HG03442 (cell line): ENCODE measurements around the gene SLC19A2.

ENCODE experiments used
- ATAC-seq: cut with Tn5 transposase; IDR thresholded peaks from one replicate; pipeline ENCODE4 v1.9.1; 2021; ENCODE audit warnings: mild to moderate bottlenecking, moderate library complexity; ENCODE audit not compliant: unreplicated experiment

SLC19A2 gene

DNA sequence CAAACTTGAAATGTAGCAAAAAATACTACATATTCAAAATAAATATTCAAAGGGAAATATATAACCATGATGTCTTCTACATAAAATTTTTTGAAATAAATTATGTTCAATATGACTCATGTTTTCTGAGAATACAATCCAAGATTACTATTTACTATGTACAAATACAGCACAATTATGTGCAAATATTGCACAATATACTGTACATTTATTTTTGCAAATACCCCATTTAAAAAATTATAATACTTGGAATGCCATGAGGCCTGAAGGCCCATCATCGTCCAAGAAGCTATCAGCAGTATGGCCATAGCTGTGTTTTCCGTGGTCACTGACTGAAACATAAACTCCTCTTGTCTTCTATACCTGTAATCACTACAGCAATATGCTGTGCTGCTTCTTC, 70.8 kb downstream of the SLC19A2 start:
- no peak for ATAC-seq
